CD4-positive, alpha-beta T cell treated with Interleukin-21 for 1 hour (primary cell): ENCODE results near the gene IGF1R.

Experiments used
- DNase-seq: peaks from one replicate; pipeline ENCODE4 v3.0.0-alpha.2; 2020

The IGF1R gene

GRCh38 chr15:98730860-98731711 is 82.7 kb downstream of the IGF1R start:
- no peak for DNase-seq

DNA sequence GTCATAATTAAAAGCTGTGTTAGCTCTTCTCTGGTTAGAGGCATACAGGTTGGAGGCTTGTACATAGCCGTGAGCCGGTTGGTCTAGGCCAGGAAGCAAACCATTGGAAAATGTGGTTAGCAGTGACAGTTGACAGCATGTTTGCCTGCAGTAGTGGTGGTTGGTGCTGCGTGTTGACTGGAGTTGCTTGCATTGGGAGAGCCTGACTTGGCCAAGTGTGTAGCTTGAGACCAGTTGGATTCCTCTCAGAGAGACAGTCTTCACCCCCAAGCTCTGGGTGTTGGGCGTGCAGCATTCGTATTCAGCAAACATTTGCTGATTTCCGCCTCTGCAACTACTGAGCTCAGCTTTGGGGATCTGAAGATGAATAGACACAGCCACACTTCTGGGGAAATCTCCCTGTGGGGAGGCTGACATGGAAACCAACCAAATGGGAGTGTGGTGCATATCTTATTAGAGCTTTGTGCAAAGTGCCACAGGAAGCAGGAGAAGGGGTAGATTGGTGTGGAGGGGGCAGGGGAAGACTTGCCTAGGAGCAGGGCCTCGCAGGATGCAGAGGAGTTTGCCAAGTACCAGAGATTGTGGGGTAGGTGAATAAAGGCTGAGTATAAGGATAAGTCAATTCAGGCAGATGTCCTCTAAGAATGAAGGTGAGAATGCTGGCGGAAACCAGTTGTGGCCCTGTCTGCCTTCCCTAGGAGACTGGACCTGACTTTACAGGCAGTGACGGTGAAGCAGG is 83.5 kb downstream of the IGF1R start:
- no peak for DNase-seq

- no peak for DNase-seq
These were observed 84.8 kb downstream of the IGF1R start for GRCh38 chr15:98733098-98733497.

DNA sequence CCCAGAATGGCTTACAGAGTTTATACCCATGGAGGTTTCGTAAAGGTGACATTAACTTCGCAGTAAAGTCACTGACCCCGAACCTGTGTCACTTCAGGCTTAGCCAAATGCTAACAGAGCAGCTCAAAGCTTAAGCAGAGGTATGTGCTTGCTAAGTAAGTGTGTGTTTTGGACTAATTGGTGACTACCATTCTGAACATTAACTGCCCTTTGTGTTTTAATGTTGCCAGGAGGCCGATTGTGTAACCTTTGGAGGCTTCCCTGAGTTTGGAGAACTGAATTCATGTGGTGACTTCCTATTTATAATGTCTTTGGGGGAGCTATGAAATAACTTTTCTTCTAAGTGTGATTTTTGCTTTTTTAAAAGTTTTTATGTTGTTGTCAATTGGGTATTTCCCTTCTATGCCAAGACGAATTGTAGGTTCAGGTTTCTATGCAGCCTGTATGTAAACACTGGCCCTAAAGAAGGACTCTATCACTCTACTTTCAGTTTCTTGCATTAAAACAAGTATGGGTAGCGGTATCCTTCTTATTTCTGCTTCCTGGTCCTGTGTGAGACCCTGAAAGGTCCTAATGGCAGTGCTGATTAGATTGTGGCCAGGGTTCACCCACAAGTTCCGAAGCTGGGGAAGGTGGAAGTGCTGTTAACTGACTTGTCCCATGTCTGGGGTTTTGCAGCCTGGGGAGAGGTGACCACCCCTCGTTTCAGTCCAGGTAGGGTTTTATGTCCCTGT is 86.3 kb downstream of the IGF1R start:
- no peak for DNase-seq

GRCh38 chr15:98735304-98735703 is 87.0 kb downstream of the IGF1R start:
- no peak for DNase-seq

- no peak for DNase-seq
These were observed 87.7 kb downstream of the IGF1R start for GRCh38 chr15:98735895-98736617.

DNA sequence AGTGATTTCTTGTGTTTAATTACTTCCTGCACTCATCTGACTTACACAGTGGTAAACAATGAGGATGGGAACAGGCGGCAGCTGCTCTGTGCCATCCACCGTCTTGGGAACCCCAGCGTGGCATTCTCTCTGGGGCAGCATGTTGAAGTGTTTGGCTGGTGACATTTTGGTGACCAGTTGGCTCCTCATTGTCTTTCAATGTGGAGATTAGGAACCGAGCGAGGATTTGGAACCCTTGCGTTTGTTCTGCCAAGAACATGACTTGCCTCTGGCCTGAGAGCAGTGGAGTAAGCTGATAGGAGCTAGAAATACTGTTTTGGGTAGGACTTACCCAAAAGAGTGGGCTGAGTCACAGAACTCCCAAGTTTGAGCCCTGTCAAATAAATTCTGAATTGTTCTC is 88.8 kb downstream of the IGF1R start:
- DNase-seq, result no peak

DNA sequence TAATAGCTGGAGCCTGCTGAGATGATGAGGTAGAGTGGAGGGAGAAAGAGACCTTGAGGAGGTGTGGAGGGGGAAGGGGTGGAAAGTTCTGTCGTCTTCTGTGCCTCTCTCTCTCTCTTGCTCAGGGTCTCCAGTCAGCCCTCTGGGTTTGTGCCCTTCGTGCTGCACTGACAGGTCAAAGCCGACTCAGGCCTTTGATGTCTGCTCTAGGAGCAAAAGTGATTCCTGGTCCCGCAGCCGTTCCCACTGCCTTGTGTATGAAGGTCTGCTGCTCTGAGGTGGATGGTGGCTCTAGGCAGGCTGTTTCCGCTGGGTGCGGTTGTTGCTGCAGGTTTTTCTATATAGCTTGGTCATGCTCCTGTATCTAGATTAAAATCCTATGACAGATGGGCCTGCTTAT is 89.4 kb downstream of the IGF1R start:
- no peak for DNase-seq

DNA sequence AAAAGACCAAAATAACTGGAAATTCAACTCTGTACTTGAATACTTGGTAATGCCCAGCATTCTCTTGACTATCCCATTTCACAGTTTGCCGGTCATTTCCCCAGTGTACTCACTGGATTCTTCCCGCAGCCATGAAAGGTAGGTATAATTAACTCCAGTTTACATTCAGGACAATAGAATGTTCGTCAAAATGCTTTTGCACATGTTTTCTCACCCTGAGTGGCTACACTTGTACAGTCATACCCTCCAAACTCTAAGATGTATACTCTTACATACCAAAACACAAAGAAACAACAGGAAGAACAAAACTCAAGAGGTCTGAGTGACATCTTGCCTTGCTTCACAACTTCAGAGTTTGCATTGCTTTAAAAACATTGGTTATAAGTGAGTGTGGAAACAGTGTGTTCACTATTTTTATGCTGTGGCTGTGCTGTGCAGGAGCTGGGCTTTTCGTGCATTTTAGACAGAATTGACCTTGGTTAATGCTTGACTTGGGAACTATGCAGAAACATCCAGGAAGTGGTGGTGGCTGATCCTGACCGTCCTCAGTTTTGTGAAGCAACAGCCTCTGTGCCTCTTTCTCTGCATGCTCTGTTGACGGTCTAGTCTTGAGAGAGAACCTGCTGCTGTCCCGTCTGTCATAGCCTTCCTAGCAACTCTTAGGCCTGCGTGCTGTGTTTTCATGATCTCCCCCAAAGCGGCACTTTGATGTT is 90.5 kb downstream of the IGF1R start:
- DNase-seq, result no peak

GRCh38 chr15:98740295-98740694 is 92.0 kb downstream of the IGF1R start:
- no peak for DNase-seq

DNA sequence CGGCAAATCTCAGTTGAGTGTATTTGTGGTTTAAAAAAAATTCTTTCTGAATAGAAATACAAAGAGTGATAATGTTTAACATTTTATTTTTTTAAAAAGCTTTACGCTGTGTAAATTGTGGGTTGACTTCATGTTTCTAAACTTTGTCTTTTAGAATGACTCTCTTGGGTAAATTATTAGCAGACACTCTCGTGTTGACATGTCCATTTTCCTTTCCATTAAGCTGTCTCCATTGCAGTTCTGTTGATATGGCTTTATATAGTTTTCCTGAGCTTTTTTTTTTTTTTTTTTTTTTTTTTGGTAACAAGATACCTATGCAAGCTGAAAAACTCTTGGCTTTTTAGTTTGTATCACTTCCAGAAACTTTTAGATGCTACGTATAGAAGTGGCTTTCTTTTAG is 92.6 kb downstream of the IGF1R start:
- DNase-seq, result no peak

- no peak for DNase-seq
These were observed 94.8 kb downstream of the IGF1R start for GRCh38 chr15:98743177-98743576.

DNA sequence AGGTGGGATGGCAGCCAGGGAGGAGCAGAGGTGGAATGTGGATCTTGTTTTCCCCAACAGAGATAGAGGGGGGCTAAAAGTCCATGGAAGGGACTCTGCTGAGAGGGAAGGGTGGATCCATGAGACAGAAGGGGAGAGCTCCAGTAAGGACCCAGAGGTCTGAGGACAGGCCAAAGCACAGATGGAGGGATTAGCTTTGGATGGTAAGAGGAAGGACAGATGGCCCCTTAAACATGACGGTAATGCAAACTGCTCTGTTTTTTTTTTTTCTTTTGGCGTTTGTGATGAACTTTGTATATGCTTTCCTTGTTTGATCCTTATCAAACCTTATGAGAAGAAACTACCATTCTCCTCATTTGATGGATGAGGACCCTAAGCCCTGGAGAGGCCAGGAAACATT is 96.2 kb downstream of the IGF1R start:
- no peak for DNase-seq

DNA sequence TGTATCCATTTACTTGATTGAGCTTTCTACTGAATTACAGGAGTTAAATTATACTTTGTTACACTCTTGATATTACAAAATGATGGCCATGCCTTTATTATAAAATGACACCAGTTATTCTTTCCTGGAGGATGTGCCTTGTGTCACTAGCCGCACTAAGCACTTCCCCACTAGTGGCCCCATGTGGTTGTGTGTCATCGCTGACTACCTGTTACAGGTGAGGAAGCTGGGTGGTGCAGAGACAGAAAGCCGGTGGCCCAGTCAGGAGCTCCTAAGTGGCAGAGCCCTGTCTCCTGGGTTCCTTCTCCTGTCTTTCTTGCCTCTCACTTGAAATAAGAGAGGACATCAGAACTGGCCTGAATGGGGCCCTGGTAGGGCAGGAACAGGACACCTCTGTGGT is 96.8 kb downstream of the IGF1R start:
- no peak for DNase-seq

GRCh38 chr15:98745650-98746374 is 97.5 kb downstream of the IGF1R start:
- DNase-seq, result no peak

- no peak for DNase-seq
These were observed 98.2 kb downstream of the IGF1R start for GRCh38 chr15:98746375-98747155.

DNA sequence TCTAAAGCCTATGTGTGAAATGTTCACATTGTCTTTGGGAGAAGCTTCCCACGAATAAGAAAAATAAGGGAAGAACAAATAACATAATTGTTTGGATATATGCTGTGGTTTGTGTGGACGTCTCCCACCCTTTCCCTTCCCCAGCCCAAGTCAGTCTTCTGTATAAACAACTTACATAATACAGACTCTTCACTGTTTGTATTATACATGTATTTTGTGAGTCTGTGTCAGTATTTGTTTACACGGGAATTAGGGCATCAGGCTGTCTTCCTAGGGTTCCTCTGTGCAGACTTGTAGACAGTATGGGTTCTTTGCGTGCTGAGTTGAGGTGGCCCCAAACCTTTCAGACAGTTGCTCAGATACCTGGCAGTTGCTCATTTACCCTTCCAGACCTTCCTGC is 103.4 kb downstream of the IGF1R start:
- DNase-seq, result no peak

DNA sequence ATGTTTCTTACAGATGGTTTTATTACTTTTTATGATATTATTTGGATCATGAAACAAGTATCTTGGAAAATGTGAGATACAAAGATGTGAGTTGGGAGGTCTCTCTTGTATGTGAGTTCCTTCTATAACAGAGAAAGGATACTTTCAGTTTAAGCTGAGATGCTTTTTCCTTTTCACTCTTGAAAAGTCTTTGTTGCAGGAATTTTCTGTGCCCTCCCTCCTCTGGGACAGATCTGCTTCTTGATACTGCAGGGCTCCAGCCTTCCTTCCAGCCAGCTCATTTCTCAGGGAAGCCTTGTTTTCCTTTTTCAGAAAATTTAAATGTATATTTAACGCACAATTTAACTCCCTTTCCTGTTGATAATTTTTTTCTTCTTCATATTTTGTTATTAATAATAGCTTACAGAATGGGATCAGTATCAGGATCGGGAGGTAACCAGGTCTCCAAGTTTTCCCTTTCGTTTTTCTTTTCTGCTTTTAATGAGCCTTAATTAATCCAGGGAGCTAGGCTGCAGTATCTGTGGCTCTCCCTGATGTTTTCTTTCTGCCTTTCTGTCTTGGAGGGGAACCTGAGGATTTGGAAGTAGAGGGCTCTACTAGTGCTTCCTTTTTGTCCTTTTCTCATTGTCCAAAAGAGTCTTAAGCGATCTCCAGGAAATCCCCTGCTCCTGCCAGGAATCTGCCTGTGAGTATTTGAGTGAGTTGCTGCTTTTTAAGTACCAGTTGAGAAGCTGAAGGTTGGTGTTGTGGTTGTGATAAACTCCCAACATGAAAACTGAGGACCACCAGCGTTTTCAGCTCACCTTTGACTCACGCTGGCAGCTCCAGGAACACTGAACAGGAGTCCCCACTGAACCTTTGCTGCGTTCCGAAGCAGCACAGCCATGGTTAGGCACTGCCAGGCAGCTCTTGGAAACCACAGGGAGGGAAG is 105.7 kb downstream of the IGF1R start:
- no peak for DNase-seq

DNA sequence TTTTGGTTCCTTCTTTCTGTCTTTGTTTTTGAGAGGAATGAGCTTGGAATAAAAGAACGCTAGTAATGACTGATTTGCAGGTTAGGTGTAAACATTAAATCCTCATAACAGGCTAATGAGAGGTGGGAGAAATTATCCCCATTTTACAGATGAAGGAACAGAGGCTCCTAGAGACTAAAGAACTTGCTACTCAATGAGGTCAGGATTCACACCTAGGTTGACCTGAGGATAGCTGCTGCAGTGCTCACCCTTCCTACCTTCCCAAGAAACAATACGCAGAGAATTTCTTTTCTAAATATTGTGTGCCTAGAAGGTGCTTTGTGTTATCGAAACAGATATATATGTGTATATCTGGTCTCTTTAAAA is 106.3 kb downstream of the IGF1R start:
- DNase-seq, result no peak

DNA sequence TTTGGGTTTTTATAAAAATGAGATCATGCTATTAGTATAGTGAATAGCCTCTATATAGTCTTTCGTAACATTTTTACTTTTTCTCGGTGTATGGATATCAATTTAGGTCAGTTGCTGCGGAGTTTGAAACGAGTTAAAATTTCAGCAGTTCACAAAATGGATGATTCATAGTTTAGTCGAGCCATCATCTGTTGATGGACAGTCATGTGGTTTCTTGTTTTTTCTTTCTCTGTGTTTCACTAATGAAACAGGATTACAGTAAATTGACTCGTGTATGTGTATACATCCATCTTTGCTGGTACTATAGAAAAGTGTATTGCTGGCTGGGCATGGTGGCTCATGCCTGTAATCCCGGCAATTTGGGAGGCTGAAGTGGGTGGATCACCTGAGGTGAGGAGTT is 106.8 kb downstream of the IGF1R start:
- no peak for DNase-seq
